Activated CD4-positive, alpha-beta T cell treated with anti-CD3 and anti-CD28 coated beads, Interleukin-2, amount 10 ng/mL, durations not matched to agents 7 days and 5 days (primary cell): Measurements from ENCODE around the gene PPP2R1B. TPM values are rescaled to one million over a fixed set of nuclear protein-coding genes. Genes with fewer than 3 reads are reported as not detected.

Source experiments
- CTCF ChIA-PET: fragments of 350-600 bp; sonication (Branson Sonifier 250); formaldehyde crosslinking; loops from one replicate; lab custom pipeline; 2021; ENCODE audit warnings: antibody characterized with exemption; lab: Charles Lee
- POLR2A ChIA-PET: fragments of 350-600 bp; sonication (Branson Sonifier 250); formaldehyde crosslinking; loops from one replicate; lab custom pipeline; 2021; ENCODE audit warnings: antibody characterized with exemption; lab: Charles Lee
- DNase-seq: peaks from one replicate; pipeline ENCODE4 v3.0.0-alpha.2; 2020
- H3K27ac Mint-ChIP-seq: one replicate; pipeline ENCODE4 v1.8.0; 2021; ENCODE audit warnings: mild to moderate bottlenecking, moderate library complexity, mixed read lengths
- H3K27me3 Mint-ChIP-seq: one replicate; pipeline ENCODE4 v1.8.0; 2021; ENCODE audit warnings: mixed read lengths
- H3K36me3 Mint-ChIP-seq: one replicate; pipeline ENCODE4 v1.8.0; 2021; ENCODE audit warnings: low read depth, mixed read lengths
- H3K4me1 Mint-ChIP-seq: one replicate; pipeline ENCODE4 v1.8.0; 2021; ENCODE audit warnings: mixed read lengths
- H3K4me3 Mint-ChIP-seq: one replicate; pipeline ENCODE4 v1.8.0; 2021; ENCODE audit warnings: mild to moderate bottlenecking, moderate library complexity, mixed read lengths
- H3K9me3 Mint-ChIP-seq: one replicate; pipeline ENCODE4 v1.8.0; 2021; ENCODE audit warnings: mixed read lengths
- total RNA-seq, 2 experiments: library from RNA; stranded (reverse); gene quantifications; one replicate each; pipeline ENCODE4 v1.2.3, GENCODE V29; 2021

The PPP2R1B gene
- total RNA-seq, 2 experiments from 2014 or later, result 44.7 to 50.2 TPM

GRCh38 chr11:111737444-111738210 is 28.6 kb downstream of the PPP2R1B start:
- CTCF ChIA-PET, result interaction anchor here (1.2 kb wide), 1 partner anchor 11 kb away, joined by 3 read pairs; no protein-coding TSS in a partner anchor
- H3K27ac Mint-ChIP-seq, result no peak overlapping the region

GRCh38 chr11:111736621-111737443 is 29.4 kb downstream of the PPP2R1B start:
- H3K4me3 Mint-ChIP-seq, result no peak overlapping the region
- H3K27me3 Mint-ChIP-seq, result no peaks in the 10 kb centered on the region
- CTCF ChIA-PET, result interaction anchor here (1.2 kb wide), 1 partner anchor 10 kb away, joined by 3 read pairs; no protein-coding TSS in a partner anchor
- no peak overlapping the region for H3K27ac Mint-ChIP-seq
- H3K36me3 Mint-ChIP-seq, result peaks cover 31% of the 10 kb centered on the region
- POLR2A ChIA-PET, result no interaction called here
- H3K9me3 Mint-ChIP-seq, result no peaks in the 10 kb centered on the region
- H3K4me1 Mint-ChIP-seq, result peaks cover 4% of the 10 kb centered on the region
- no peak for DNase-seq

More at GRCh38 chr11:111737444-111738210, 28.6 kb downstream of the PPP2R1B start:
- POLR2A ChIA-PET, result no interaction called here
- no peaks in the 10 kb centered on the region for H3K9me3 Mint-ChIP-seq
- peaks cover 36% of the 10 kb centered on the region for H3K36me3 Mint-ChIP-seq
- no peak for DNase-seq
- no peak overlapping the region for H3K4me3 Mint-ChIP-seq
- peaks cover 5% of the 10 kb centered on the region for H3K4me1 Mint-ChIP-seq
- H3K27me3 Mint-ChIP-seq, result no peaks in the 10 kb centered on the region

- Mint-ChIP-seq H3K9me3 (no peaks in the 10 kb centered on the region), H3K27me3 (no peaks in the 10 kb centered on the region), H3K4me3 (no peak overlapping the region), H3K4me1 (peaks cover 2% of the 10 kb centered on the region), H3K27ac (no peak overlapping the region), H3K36me3 (peaks cover 24% of the 10 kb centered on the region)
- POLR2A ChIA-PET, result no interaction called here
- no peak for DNase-seq
- CTCF ChIA-PET, result no interaction called here
Observed at GRCh38 chr11:111736181-111736590, 30.0 kb downstream of the PPP2R1B start.

- H3K4me1 Mint-ChIP-seq, result peaks cover 2% of the 10 kb centered on the region
- H3K27ac Mint-ChIP-seq, result no peak overlapping the region
- peaks cover 17% of the 10 kb centered on the region for H3K36me3 Mint-ChIP-seq
- CTCF ChIA-PET, result interaction anchor here (0.6 to 1.1 kb wide), 2 partner anchors 15 to 382 kb away, joined by 3 read pairs; no protein-coding TSS in a partner anchor
- H3K9me3 Mint-ChIP-seq, result no peaks in the 10 kb centered on the region
- H3K4me3 Mint-ChIP-seq, result no peak overlapping the region
- POLR2A ChIA-PET, result no interaction called here
- no peak for DNase-seq
- H3K27me3 Mint-ChIP-seq, result no peaks in the 10 kb centered on the region
Observed at GRCh38 chr11:111735262-111736116, 30.7 kb downstream of the PPP2R1B start.

- ChIA-PET CTCF (interaction anchor here (0.6 to 1.1 kb wide), 2 partner anchors 14 to 382 kb away, joined by 3 read pairs; no protein-coding TSS in a partner anchor), POLR2A (interaction anchor here (0.7 kb wide), 1 partner anchor 75 kb away, joined by 4 read pairs; no protein-coding TSS in a partner anchor)
- H3K4me3 Mint-ChIP-seq, result no peak overlapping the region
- no peaks in the 10 kb centered on the region for H3K27me3 Mint-ChIP-seq
- H3K4me1 Mint-ChIP-seq, result peaks cover 2% of the 10 kb centered on the region
- peaks cover 13% of the 10 kb centered on the region for H3K36me3 Mint-ChIP-seq
- DNase-seq, result no peak
- H3K9me3 Mint-ChIP-seq, result no peaks in the 10 kb centered on the region
- no peak overlapping the region for H3K27ac Mint-ChIP-seq
Observed at GRCh38 chr11:111734954-111735261, 31.3 kb downstream of the PPP2R1B start.

GRCh38 chr11:111734101-111734953 is 31.9 kb downstream of the PPP2R1B start:
- H3K27me3 Mint-ChIP-seq, result no peaks in the 10 kb centered on the region
- no peaks in the 10 kb centered on the region for H3K9me3 Mint-ChIP-seq
- H3K4me3 Mint-ChIP-seq, result no peak overlapping the region
- CTCF ChIA-PET, result interaction anchor here (0.6 to 1.1 kb wide), 3 partner anchors 13 to 162 kb away, joined by 3 to 4 read pairs (median 3); no protein-coding TSS in a partner anchor
- H3K27ac Mint-ChIP-seq, result no peak overlapping the region
- peaks cover 2% of the 10 kb centered on the region for H3K4me1 Mint-ChIP-seq
- POLR2A ChIA-PET, result interaction anchor here (0.7 kb wide), 1 partner anchor 74 kb away, joined by 4 read pairs; no protein-coding TSS in a partner anchor
- H3K36me3 Mint-ChIP-seq, result peaks cover 11% of the 10 kb centered on the region
- DNase-seq, result no peak

- Mint-ChIP-seq H3K27ac (no peak overlapping the region), H3K27me3 (no peaks in the 10 kb centered on the region), H3K36me3 (peaks cover 5% of the 10 kb centered on the region), H3K4me1 (peaks cover 2% of the 10 kb centered on the region), H3K9me3 (no peaks in the 10 kb centered on the region), H3K4me3 (no peak overlapping the region)
- no peak for DNase-seq
- POLR2A ChIA-PET, result no interaction called here
- CTCF ChIA-PET, result interaction anchor here (0.6 to 0.9 kb wide), 2 partner anchors 13 to 162 kb away, joined by 3 to 4 read pairs; no protein-coding TSS in a partner anchor
Observed at GRCh38 chr11:111733611-111734088, 32.5 kb downstream of the PPP2R1B start.

- H3K4me3 Mint-ChIP-seq, result no peak overlapping the region
- ChIA-PET CTCF (interaction anchor here (0.6 kb wide), 1 partner anchor 65 kb away, joined by 3 read pairs; no protein-coding TSS in a partner anchor), POLR2A (no interaction called here)
- peaks cover 3% of the 10 kb centered on the region for H3K36me3 Mint-ChIP-seq
- H3K27ac Mint-ChIP-seq, result no peak overlapping the region
- H3K9me3 Mint-ChIP-seq, result no peaks in the 10 kb centered on the region
- H3K4me1 Mint-ChIP-seq, result peaks cover 2% of the 10 kb centered on the region
- H3K27me3 Mint-ChIP-seq, result no peaks in the 10 kb centered on the region
- DNase-seq, result no peak
Observed at GRCh38 chr11:111733016-111733415, 33.2 kb downstream of the PPP2R1B start.

GRCh38 chr11:111731821-111732220 is 34.4 kb downstream of the PPP2R1B start:
- H3K9me3 Mint-ChIP-seq, result no peaks in the 10 kb centered on the region
- H3K4me3 Mint-ChIP-seq, result no peak overlapping the region
- H3K4me1 Mint-ChIP-seq, result peaks cover 2% of the 10 kb centered on the region
- peaks cover 1% of the 10 kb centered on the region for H3K36me3 Mint-ChIP-seq
- no peaks in the 10 kb centered on the region for H3K27me3 Mint-ChIP-seq
- ChIA-PET POLR2A (no interaction called here), CTCF (no interaction called here)
- no peak for DNase-seq
- no peak overlapping the region for H3K27ac Mint-ChIP-seq

GRCh38 chr11:111730871-111731591 is 35.2 kb downstream of the PPP2R1B start:
- CTCF ChIA-PET, result no interaction called here
- no peak overlapping the region for H3K27ac Mint-ChIP-seq
- H3K36me3 Mint-ChIP-seq, result peaks cover 4% of the 10 kb centered on the region
- H3K4me3 Mint-ChIP-seq, result no peak overlapping the region
- H3K4me1 Mint-ChIP-seq, result no peaks in the 10 kb centered on the region
- POLR2A ChIA-PET, result no interaction called here
- H3K27me3 Mint-ChIP-seq, result no peaks in the 10 kb centered on the region
- no peak for DNase-seq
- no peaks in the 10 kb centered on the region for H3K9me3 Mint-ChIP-seq

GRCh38 chr11:111729831-111730311 is 36.3 kb downstream of the PPP2R1B start:
- H3K9me3 Mint-ChIP-seq, result no peaks in the 10 kb centered on the region
- ChIA-PET CTCF (interaction anchor here (0.9 to 1.3 kb wide), 2 partner anchors 10 to 60 kb away, joined by 3 to 4 read pairs; no protein-coding TSS in a partner anchor), POLR2A (no interaction called here)
- no peaks in the 10 kb centered on the region for H3K4me1 Mint-ChIP-seq
- peaks cover 4% of the 10 kb centered on the region for H3K36me3 Mint-ChIP-seq
- peak overlapping the region; percentile 54 for H3K27ac Mint-ChIP-seq
- H3K27me3 Mint-ChIP-seq, result no peaks in the 10 kb centered on the region
- DNase-seq, result no peak
- H3K4me3 Mint-ChIP-seq, result no peak overlapping the region
